Measurements from ENCODE around the gene NECTIN2. TPM values are rescaled to one million over a fixed set of nuclear protein-coding genes. Genes with fewer than 3 reads are reported as not detected.

NECTIN2 gene
- total RNA-seq, 1 experiment from 2014 or later = 176 TPM

- no peaks in the 10 kb centered on the region for H3K79me2 ChIP-seq (ENCODE audit: insufficient read depth, low read length)
- no peak overlapping the region for H3K4me3 Mint-ChIP-seq
- H4K20me1 ChIP-seq (ENCODE audit: control insufficient read depth, insufficient read depth, insufficient read length) = no peaks in the 10 kb centered on the region
- H3K9me3 ChIP-seq (ENCODE audit: control insufficient read depth, low read depth, low read length) = no peaks in the 10 kb centered on the region
- no peak overlapping the region for H3K9ac ChIP-seq (ENCODE audit: extremely low read depth, insufficient read length, low read length)
- peaks cover 3% of the 10 kb centered on the region; the same call in 1 of the 2 replicates for H3K4me1 ChIP-seq (ENCODE audit: insufficient read depth, low read length)
- no peak overlapping the region for H3K4ac ChIP-seq (ENCODE audit: low read depth, low read length)
- DNase-seq = peak; percentile 93
- peaks cover 21 to 54% (median 42%) of the 10 kb centered on the region in 3 experiments for H3K36me3 Mint-ChIP-seq (ENCODE audit: insufficient read depth in 1 of 3, low read depth in 3 of 3)
- H3T11ph ChIP-seq (ENCODE audit: low read length) = no peak overlapping the region
- no peak overlapping the region for H3K27ac ChIP-seq (ENCODE audit: insufficient read length, low read depth, low read length)
- no CpG with 5 or more reads among the region's 3 CpGs for WGBS (ENCODE audit: extremely low coverage, insufficient read length, low lambda C conversion rate)
- no peak overlapping the region for H2BK5ac ChIP-seq (ENCODE audit: insufficient read length, low read length)
- H2BK20ac ChIP-seq (ENCODE audit: low read depth, low read length, poor library complexity, severe bottlenecking) = no peak overlapping the region
- H3K9me3 Mint-ChIP-seq = no peaks in the 10 kb centered on the region
- no peak overlapping the region for H3K18ac ChIP-seq (ENCODE audit: insufficient read length, low read depth, low read length)
- H2BK120ac ChIP-seq (ENCODE audit: low read depth, low read length, poor library complexity, severe bottlenecking) = no peak overlapping the region
- H3K27me3 ChIP-seq (ENCODE audit: insufficient read depth, low read length) = peaks cover 11% of the 10 kb centered on the region
- TF ChIP-seq, protein P1, sequence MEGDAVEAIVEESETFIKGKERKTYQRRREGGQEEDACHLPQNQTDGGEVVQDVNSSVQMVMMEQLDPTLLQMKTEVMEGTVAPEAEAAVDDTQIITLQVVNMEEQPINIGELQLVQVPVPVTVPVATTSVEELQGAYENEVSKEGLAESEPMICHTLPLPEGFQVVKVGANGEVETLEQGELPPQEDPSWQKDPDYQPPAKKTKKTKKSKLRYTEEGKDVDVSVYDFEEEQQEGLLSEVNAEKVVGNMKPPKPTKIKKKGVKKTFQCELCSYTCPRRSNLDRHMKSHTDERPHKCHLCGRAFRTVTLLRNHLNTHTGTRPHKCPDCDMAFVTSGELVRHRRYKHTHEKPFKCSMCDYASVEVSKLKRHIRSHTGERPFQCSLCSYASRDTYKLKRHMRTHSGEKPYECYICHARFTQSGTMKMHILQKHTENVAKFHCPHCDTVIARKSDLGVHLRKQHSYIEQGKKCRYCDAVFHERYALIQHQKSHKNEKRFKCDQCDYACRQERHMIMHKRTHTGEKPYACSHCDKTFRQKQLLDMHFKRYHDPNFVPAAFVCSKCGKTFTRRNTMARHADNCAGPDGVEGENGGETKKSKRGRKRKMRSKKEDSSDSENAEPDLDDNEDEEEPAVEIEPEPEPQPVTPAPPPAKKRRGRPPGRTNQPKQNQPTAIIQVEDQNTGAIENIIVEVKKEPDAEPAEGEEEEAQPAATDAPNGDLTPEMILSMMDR (conservative IDR thresholded peaks at IDR 0.05) = peak; percentile 98
- H4K8ac ChIP-seq (replicated peaks; ENCODE audit: insufficient read length, low read depth, low read length) = no peak overlapping the region
- H2AK5ac ChIP-seq (ENCODE audit: insufficient read length, low read length) = no peak overlapping the region
- peaks cover 32% of the 10 kb centered on the region for H3K27me3 Mint-ChIP-seq (ENCODE audit: low read depth)
- no peak overlapping the region for H2BK12ac ChIP-seq (ENCODE audit: insufficient read length, low read depth, low read length)
- no peak overlapping the region for H4K91ac ChIP-seq (ENCODE audit: insufficient read length, low read depth, low read length)
- no peaks in the 10 kb centered on the region for H3K79me1 ChIP-seq (ENCODE audit: insufficient read depth, low read depth, low read length, poor library complexity, severe bottlenecking)
- H3K23ac ChIP-seq (ENCODE audit: insufficient read length, low read depth, low read length) = no peak overlapping the region
- peaks cover 14 to 25% of the 10 kb centered on the region in 2 experiments for H3K4me1 Mint-ChIP-seq
- H2AFZ ChIP-seq (ENCODE audit: low read length) = no peak overlapping the region
- H3K23me2 ChIP-seq (ENCODE audit: insufficient read length, low read depth, low read length, poor library complexity, severe bottlenecking) = no peaks in the 10 kb centered on the region
- no peak overlapping the region for H3K14ac ChIP-seq (ENCODE audit: insufficient read depth, low read length)
- H2BK15ac ChIP-seq (ENCODE audit: low read depth, low read length) = no peak overlapping the region
- no peak overlapping the region for H3K4me2 ChIP-seq (ENCODE audit: insufficient read depth, insufficient read length, low read length)
- H4K5ac ChIP-seq (ENCODE audit: insufficient read length, low read depth, low read length) = no peak overlapping the region
- H3K56ac ChIP-seq (ENCODE audit: insufficient read length, low read depth, low read length) = no peak overlapping the region
- no peak overlapping the region; a peak in 2 of 7 replicates for H3K27ac Mint-ChIP-seq
These were observed 45.6 kb upstream of the NECTIN2 start for GRCh38 chr19:44800461-44800860.

All from H9 (cell line).